PC-9 (cell line): ENCODE results near the gene SNX8. TPM values are rescaled to one million over a fixed set of nuclear protein-coding genes. Genes with fewer than 3 reads are reported as not detected.
"Not testable (repeated sequence)": the region's sequence is repeated elsewhere in the genome, so short reads cannot be mapped to it uniquely, and the experiment has no call there.

Source experiments
- BruUV-seq: library from RNA; stranded (reverse); fragments of 400-500 nt; replicated peaks from 2 replicates; lab custom pipeline; 2021; lab: Mats Ljungman, UMichigan
- CTCF ChIA-PET: fragments of 300-600 bp; sonication (Branson Sonifier 250); formaldehyde crosslinking; loops from one replicate; lab custom pipeline; 2022; ENCODE audit warnings: antibody characterized with exemption; lab: Charles Lee
- POLR2A ChIA-PET: fragments of 300-600 bp; sonication (Branson Sonifier 250); formaldehyde crosslinking; loops from one replicate; lab custom pipeline; 2022; ENCODE audit warnings: antibody characterized with exemption; ENCODE audit not compliant: unreplicated experiment; lab: Charles Lee
- DNase-seq, 2 experiments: peaks; one replicate each; pipeline versions ENCODE4 v3.0.0 to v3.0.0-alpha.2; 2015 to 2022; ENCODE audit warnings: mixed read lengths in 1 of 2
- H2AFZ ChIP-seq: fragments of 200-600 bp; sonication (generic); 2 replicates; pipeline ENCODE4 v1.8.1; 2017; ENCODE audit warnings: antibody characterized with exemption
- H3F3A ChIP-seq: fragments of 200-600 bp; sonication (generic); 2 replicates; pipeline ENCODE4 v1.8.1; 2017; ENCODE audit warnings: antibody characterized with exemption, mild to moderate bottlenecking, low read depth; ENCODE audit not compliant: insufficient read depth
- H3K27ac ChIP-seq: fragments of 200-600 bp; sonication (generic); 2 replicates; pipeline ENCODE4 v1.6.1; 2016; ENCODE audit warnings: mixed run types
- H3K27me3 ChIP-seq: fragments of 200-600 bp; sonication (generic); 2 replicates; pipeline ENCODE4 v1.6.1; 2016; ENCODE audit warnings: low read depth, mixed run types; ENCODE audit not compliant: insufficient read depth
- H3K36me3 ChIP-seq: fragments of 200-600 bp; sonication (generic); 2 replicates; pipeline ENCODE4 v1.6.1; 2016; ENCODE audit warnings: low read depth, mixed run types
- H3K4me1 ChIP-seq: fragments of 200-600 bp; sonication (generic); replicated peaks from 2 replicates; pipeline ENCODE4 v1.6.1; 2016; ENCODE audit warnings: mixed run types; ENCODE audit not compliant: insufficient read depth
- H3K4me2 ChIP-seq: fragments of 200-600 bp; sonication (generic); 2 replicates; pipeline ENCODE4 v1.6.1; 2017; ENCODE audit warnings: mixed run types
- H3K4me3 ChIP-seq: fragments of 200-600 bp; sonication (generic); 2 replicates; pipeline ENCODE4 v1.6.1; 2016; ENCODE audit warnings: mixed run types
- H3K79me2 ChIP-seq: fragments of 200-600 bp; sonication (generic); 2 replicates; pipeline ENCODE4 v1.6.1; 2017; ENCODE audit warnings: low read depth, mixed run types
- H3K9me2 ChIP-seq: fragments of 200-600 bp; sonication (generic); 2 replicates; pipeline ENCODE4 v1.8.1; 2017; ENCODE audit warnings: mild to moderate bottlenecking; ENCODE audit not compliant: insufficient read depth
- H3K9me3 ChIP-seq: fragments of 200-600 bp; sonication (generic); 2 replicates; pipeline ENCODE4 v1.8.1; 2016; ENCODE audit warnings: low read depth; ENCODE audit not compliant: insufficient read depth
- H4K20me1 ChIP-seq: fragments of 200-600 bp; sonication (generic); 2 replicates; pipeline ENCODE4 v1.8.1; 2017; ENCODE audit not compliant: insufficient read depth
- CTCF ChIP-seq: fragments of 200-600 bp; sonication (generic); conservative IDR thresholded peaks from 2 replicates; pipeline ENCODE4 v1.6.1; 2017; ENCODE audit warnings: mixed run types, antibody characterized with exemption, mild to moderate bottlenecking, moderate library complexity
- EZH2 ChIP-seq: fragments of 200-600 bp; sonication (generic); IDR thresholded peaks from 2 replicates; pipeline ENCODE4 v1.8.0; 2017; ENCODE audit warnings: antibody characterized with exemption, low read depth
- intact Hi-C: fragments of 100-400 bp; cut with micrococcal nuclease; formaldehyde crosslinking; loops from one replicate; pipeline ENCODE4 v1.10.0; 2022; ENCODE audit not compliant: unreplicated experiment
- total RNA-seq: library from RNA; stranded (reverse); gene quantifications from 2 replicates; pipeline ENCODE4 v1.2.3, GENCODE V29; 2021

The SNX8 gene
- total RNA-seq, 1 experiment from 2014 or later, result 102 TPM

- H3K27me3 ChIP-seq, result no peaks in the 10 kb centered on the region
- DNase-seq, result peak; percentile 45 to 52
- intact Hi-C loops, result loop anchor here (2.0 kb wide), 1 partner anchor 36 kb away; no protein-coding TSS in a partner anchor
- H3K36me3 ChIP-seq, result no peaks in the 10 kb centered on the region
- H4K20me1 ChIP-seq, result no peaks in the 10 kb centered on the region
- H2AFZ ChIP-seq, result no peak overlapping the region
- peak overlapping the region; percentile 17; the same call in 1 of the 2 replicates for H3K27ac ChIP-seq
- BruUV-seq, result no TSS peak
- H3K9me2 ChIP-seq, result no peaks in the 10 kb centered on the region
- no peaks in the 10 kb centered on the region for H3K9me3 ChIP-seq
- H3K4me1 ChIP-seq, result no peaks in the 10 kb centered on the region
- peaks cover 24% of the 10 kb centered on the region for H3F3A ChIP-seq
- ChIA-PET POLR2A (interaction anchor here (0.7 kb wide), 1 partner anchor 37 kb away, joined by 3 read pairs; no protein-coding TSS in a partner anchor), CTCF (interaction anchor here (0.7 kb wide), 1 partner anchor 152 kb away, joined by 9 read pairs; no protein-coding TSS in a partner anchor)
- TF ChIP-seq EZH2, result no peak
- no peak for TF ChIP-seq CTCF
- H3K79me2 ChIP-seq, result peaks cover 14% of the 10 kb centered on the region
- H3K4me3 ChIP-seq, result no peak overlapping the region
- no peak overlapping the region for H3K4me2 ChIP-seq
Measured at GRCh38 chr7:2306688-2307087, 7.6 kb downstream of the SNX8 start.

GRCh38 chr7:2305258-2305657 lies 9.0 kb downstream of the SNX8 start:
- H3K4me3 ChIP-seq, POLR2A ChIA-PET, H3K36me3 ChIP-seq, CTCF ChIA-PET, intact Hi-C loops, H3K27me3 ChIP-seq, H2AFZ ChIP-seq, DNase-seq, H3K9me3 ChIP-seq, H3K4me2 ChIP-seq, H3K27ac ChIP-seq, H3K9me2 ChIP-seq, BruUV-seq, H3K4me1 ChIP-seq, H4K20me1 ChIP-seq: not testable (repeated sequence)
- peaks cover 11% of the 10 kb centered on the region; the same call in 1 of the 2 replicates for H3K79me2 ChIP-seq
- peaks cover 20% of the 10 kb centered on the region for H3F3A ChIP-seq

GRCh38 chr7:2303520-2303919 lies 10.7 kb downstream of the SNX8 start:
- DNase-seq, H3K27ac ChIP-seq, intact Hi-C loops, H3K36me3 ChIP-seq, BruUV-seq, H4K20me1 ChIP-seq, H3K9me3 ChIP-seq, H3K79me2 ChIP-seq, H3K9me2 ChIP-seq, CTCF ChIA-PET, H3K4me3 ChIP-seq, H3K27me3 ChIP-seq, H3K4me2 ChIP-seq, H3K4me1 ChIP-seq, H2AFZ ChIP-seq, POLR2A ChIA-PET: not testable (repeated sequence)
- H3F3A ChIP-seq, result peaks cover 19% of the 10 kb centered on the region

- H3K4me3 ChIP-seq, DNase-seq, H3K79me2 ChIP-seq, H3K4me1 ChIP-seq, H3K27ac ChIP-seq, CTCF ChIA-PET, H3K36me3 ChIP-seq, H3K9me2 ChIP-seq, H4K20me1 ChIP-seq, POLR2A ChIA-PET, H3K4me2 ChIP-seq, BruUV-seq, intact Hi-C loops, H2AFZ ChIP-seq, H3K27me3 ChIP-seq, H3K9me3 ChIP-seq: not testable (repeated sequence)
- peaks cover 12% of the 10 kb centered on the region for H3F3A ChIP-seq
Measured at GRCh38 chr7:2302743-2303397, 11.4 kb downstream of the SNX8 start.
